Kidney (tissue), 14 donors: Measurements from ENCODE around the gene PTGFRN. TPM values are rescaled to one million over a fixed set of nuclear protein-coding genes. Genes with fewer than 3 reads are reported as not detected.

Experiments used
- DNase-seq, 5 donors: peaks; one replicate each; pipeline ENCODE4 v3.0.0-alpha.2; 2013 to 2020
- FAIRE-seq: peaks from 2 replicates; lab custom pipeline; 2012; peaks lifted over from hg19 to GRCh38; lab: Jason Lieb, UNC
- H3K27ac ChIP-seq, 2 donors: one replicate each; pipeline ENCODE4 v1.7.0; 2013; ENCODE audit warnings: low read depth in 2 of 2, low read length in 2 of 2, inconsistent platforms in 1 of 2
- H3K27me3 ChIP-seq: one replicate; pipeline ENCODE4 v1.7.1; 2013; ENCODE audit warnings: low read length, inconsistent platforms; ENCODE audit not compliant: control insufficient read depth, insufficient read depth
- H3K36me3 ChIP-seq, 3 donors: one replicate each; pipeline versions ENCODE4 v1.7.0 to v1.7.1; 2013; ENCODE audit warnings: low read length in 3 of 3, control low read depth in 1 of 3, inconsistent platforms in 1 of 3; ENCODE audit not compliant: insufficient read depth in 3 of 3, control insufficient read depth in 2 of 3
- H3K4me1 ChIP-seq, 3 donors: one replicate each; pipeline versions ENCODE4 v1.7.0 to v1.7.1; 2013; ENCODE audit warnings: low read length in 3 of 3, inconsistent platforms in 1 of 3, low read depth in 1 of 3; ENCODE audit not compliant: control insufficient read depth in 2 of 3, insufficient read depth in 2 of 3
- H3K4me3 ChIP-seq, 3 donors: one replicate each; pipeline versions ENCODE4 v1.7.0 to v1.8.1; 2013; ENCODE audit warnings: low read length in 3 of 3, control low read depth in 1 of 3, inconsistent platforms in 1 of 3
- H3K9ac ChIP-seq, 3 donors: one replicate each; pipeline versions ENCODE4 v1.7.0 to v1.7.1; 2013; ENCODE audit warnings: low read length in 3 of 3, control low read depth in 1 of 3, inconsistent platforms in 1 of 3
- H3K9me3 ChIP-seq, 3 donors: one replicate each; pipeline versions ENCODE4 v1.7.0 to v1.7.1; 2013; ENCODE audit warnings: low read length in 3 of 3, control low read depth in 1 of 3, inconsistent platforms in 1 of 3; ENCODE audit not compliant: control insufficient read depth in 2 of 3, insufficient read depth in 1 of 3
- CTCF ChIP-seq: IDR thresholded peaks from 3 replicates; pipeline ENCODE4 v1.5.1; 2012; ENCODE audit warnings: mild to moderate bottlenecking, moderate library complexity, borderline replicate concordance; ENCODE audit not compliant: insufficient read depth; ENCODE audit errors: extremely low read depth
- intact Hi-C: fragments of 100-400 bp; cut with DNase I; formaldehyde crosslinking; loops from one replicate; pipeline ENCODE4 v1.11.1; 2022
- polyA plus RNA-seq: library from polyadenylated mRNA; stranded (reverse); fragments of 350-450 nt; fragmentation: Illumina TruSeq; extraction: RNeasy Lipid Tissue Mini Kit (QIAGEN cat#74804); gene quantifications from one replicate; pipeline ENCODE4 v1.2.3, GENCODE V29; 2014; ENCODE audit warnings: low read depth, low replicate concordance; ENCODE audit not compliant: insufficient read depth
- total RNA-seq: library from RNA; stranded (reverse); fragmentation: NEBNext Ultra II Directional; extraction: Animal tissue kit (Norgen Biotek cat#: 25700); gene quantifications from one replicate; pipeline ENCODE4 v1.2.1, GENCODE V29; 2021
- donor health status: control.
- donor health status: control.
- donor health status: control.
- donor health status: control.
- donor health status: control.
- donor health status: DM: yes; HTN: yes; CAD: no.
- donor health status: Normal renal cell carcinoma (clear cell type).

PTGFRN gene
- total and polyA plus RNA-seq, 2 donors from 2014 or later = 16.4 to 44.8 TPM

GRCh38 chr1:116910379-116911187 is 867 bp downstream of the PTGFRN start:
- H3K9ac ChIP-seq = peak overlapping the region; percentile 3 to 75 (median 61)
- DNase-seq (peak; percentile 38 to 84 (median 66)), FAIRE-seq (no peak)
- H3K27ac ChIP-seq = no peak overlapping the region
- no peaks in the 10 kb centered on the region for H3K9me3 ChIP-seq
- H3K27me3 ChIP-seq = no peaks in the 10 kb centered on the region
- intact Hi-C loops = no loop called here
- peak overlapping the region; percentile 22 to 67 (median 64) for H3K4me3 ChIP-seq
- no peak for TF ChIP-seq CTCF
- H3K36me3 ChIP-seq = no peaks in the 10 kb centered on the region
- H3K4me1 ChIP-seq = peaks cover 0 to 7% (median 5%) of the 10 kb centered on the region in 3 donors

GRCh38 chr1:116911188-116911553 is 1.5 kb downstream of the PTGFRN start:
- H3K36me3 ChIP-seq = no peaks in the 10 kb centered on the region
- no peak for TF ChIP-seq CTCF
- DNase-seq (peak in 4 of 5 donors; percentile 21 to 54 (median 30)), FAIRE-seq (no peak)
- H3K27ac ChIP-seq = no peak overlapping the region
- intact Hi-C loops = no loop called here
- H3K9me3 ChIP-seq = no peaks in the 10 kb centered on the region
- peak overlapping the region in 2 of 3 donors; percentile 64 to 67 for H3K4me3 ChIP-seq
- H3K4me1 ChIP-seq = peaks cover 0 to 7% (median 5%) of the 10 kb centered on the region in 3 donors
- H3K27me3 ChIP-seq = no peaks in the 10 kb centered on the region
- peak overlapping the region in 1 of 3 donors; percentile 75 for H3K9ac ChIP-seq

- Histone ChIP-seq H3K36me3 (no peaks in the 10 kb centered on the region), H3K27me3 (no peaks in the 10 kb centered on the region), H3K9me3 (no peaks in the 10 kb centered on the region), H3K4me3 (no peak overlapping the region), H3K27ac (no peak overlapping the region), H3K4me1 (peaks cover 0 to 7% (median 5%) of the 10 kb centered on the region in 3 donors), H3K9ac (no peak overlapping the region)
- FAIRE-seq (no peak), DNase-seq (peak in 1 of 5 donors; percentile 25)
- no peak for TF ChIP-seq CTCF
- intact Hi-C loops = no loop called here
Observed at GRCh38 chr1:116911779-116912469, 2.2 kb downstream of the PTGFRN start.
